ENCODE measurements around the gene RNF10.
"Not testable (repeated sequence)": the region's sequence is repeated elsewhere in the genome, so short reads cannot be mapped to it uniquely, and the experiment has no call there.

Gene RNF10

DNA sequence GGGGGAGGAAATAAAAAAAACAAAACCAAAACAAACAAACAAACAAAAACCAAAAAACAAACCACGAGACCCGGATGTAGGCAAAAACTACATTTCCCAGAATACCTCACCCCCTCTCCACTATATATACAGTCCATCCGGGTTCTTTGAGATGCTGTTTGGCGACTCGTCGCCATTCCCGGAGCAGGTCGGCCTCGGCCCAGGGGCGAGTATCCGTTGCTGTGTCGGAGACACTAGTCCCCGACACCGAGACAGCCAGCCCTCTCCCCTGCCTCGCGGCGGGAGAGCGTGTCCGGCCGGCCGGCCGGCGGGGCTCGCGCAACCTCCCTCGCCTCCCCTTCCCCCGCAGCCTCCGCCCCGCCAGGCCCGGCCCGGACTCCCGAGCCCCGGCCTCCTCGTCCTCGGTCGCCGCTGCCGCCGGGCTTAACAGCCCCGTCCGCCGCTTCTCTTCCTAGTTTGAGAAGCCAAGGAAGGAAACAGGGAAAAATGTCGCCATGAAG is at the start of gene RNF10:
RNF10 (plus strand) TSS at position 154 of the 500 bp plus-strand sequence. CDS start 456 bp downstream, outside the sequence.
- no peaks in the 10 kb centered on the region for H3K36me3 Mint-ChIP-seq
- peak; percentile 79 for ATAC-seq (ENCODE audit: low read depth)
- H3K4me1 Mint-ChIP-seq, result peaks cover 34% of the 10 kb centered on the region
- peak; percentile 76 to 81 for DNase-seq (ENCODE audit: low spot score in 2 of 2)
- H3K4me3 Mint-ChIP-seq, result peak within 1 kb of the TSS; percentile 97
- no peaks in the 10 kb centered on the region for H3K9me3 Mint-ChIP-seq
- H3K27me3 Mint-ChIP-seq, result no peaks in the 10 kb centered on the region
- peak within 1 kb of the TSS; percentile 92 for H3K27ac Mint-ChIP-seq

DNA sequence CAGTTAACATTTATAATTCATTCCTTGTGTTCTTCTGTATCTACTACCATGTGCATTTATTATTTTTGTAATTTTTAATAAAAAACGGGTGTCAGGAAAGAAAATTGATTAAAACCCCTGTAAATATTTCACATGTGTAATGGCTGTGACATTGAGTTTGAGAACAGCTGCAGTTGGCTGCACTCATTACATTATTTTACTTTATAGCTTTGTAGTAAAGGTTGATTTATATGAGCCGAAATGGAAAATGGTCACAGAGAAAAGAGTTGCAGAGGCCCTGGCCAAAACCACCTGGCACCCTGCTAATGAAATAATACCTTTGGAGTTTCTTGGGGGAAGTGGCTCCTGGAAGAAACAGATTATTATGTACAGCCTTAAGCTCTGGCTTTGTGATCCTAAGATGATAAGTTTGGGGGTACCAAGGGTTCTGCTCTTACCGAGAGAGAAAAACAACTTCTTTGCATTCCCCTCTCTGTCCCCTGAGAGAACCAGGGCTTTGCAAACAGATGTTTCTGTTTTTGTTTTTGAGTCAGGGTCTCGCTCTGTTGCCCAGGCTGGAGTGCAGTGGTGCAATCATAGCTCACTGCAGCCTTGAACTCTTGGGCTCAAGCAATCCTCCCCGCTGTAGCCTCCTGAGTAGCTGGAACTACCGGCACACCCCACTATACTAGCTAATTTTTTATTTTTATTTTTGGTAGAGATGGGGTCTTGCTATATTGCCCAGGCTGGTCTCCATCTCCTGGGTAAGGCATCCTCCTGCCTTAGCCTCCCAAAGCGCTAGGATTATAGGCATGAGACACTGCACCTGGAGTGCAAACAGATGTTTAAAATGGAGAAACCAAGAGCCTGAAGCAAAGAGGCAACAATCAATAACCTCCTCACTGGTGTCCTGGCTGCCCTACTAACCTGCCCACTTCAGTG is 47.9 kb upstream of the RNF10 start:
- Mint-ChIP-seq H3K27me3 (no peaks in the 10 kb centered on the region), H3K9me3 (no peaks in the 10 kb centered on the region), H3K27ac (no peak overlapping the region), H3K4me3 (no peak overlapping the region), H3K36me3 (peaks cover 1% of the 10 kb centered on the region), H3K4me1 (peaks cover 8% of the 10 kb centered on the region)
- ATAC-seq (ENCODE audit: low read depth), result no peak
- DNase-seq (ENCODE audit: low spot score in 2 of 2), result no peak

DNA sequence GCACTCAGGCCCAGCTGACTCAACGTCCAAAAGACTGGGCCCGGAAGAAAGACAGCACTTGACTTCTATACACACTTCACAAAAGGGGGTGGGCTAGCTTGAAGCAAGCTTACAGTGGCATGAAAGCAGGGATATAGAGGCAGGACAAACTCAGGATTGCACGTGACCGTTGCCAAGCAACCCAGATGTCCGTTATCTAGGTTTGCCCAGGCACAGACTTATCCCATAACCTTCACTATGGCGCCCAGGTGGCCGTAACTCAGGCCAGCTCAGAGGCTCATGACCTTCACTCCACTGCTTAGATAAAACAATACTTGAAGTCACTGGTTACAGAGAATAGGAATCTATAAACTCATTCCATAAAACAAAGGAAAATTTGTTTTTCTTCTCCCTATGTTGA is 46.6 kb upstream of the RNF10 start:
- DNase-seq (ENCODE audit: low spot score in 2 of 2); H3K27me3 Mint-ChIP-seq; H3K27ac Mint-ChIP-seq; H3K36me3 Mint-ChIP-seq; ATAC-seq (ENCODE audit: low read depth); H3K4me3 Mint-ChIP-seq; H3K4me1 Mint-ChIP-seq; H3K9me3 Mint-ChIP-seq: not testable (repeated sequence)

DNA sequence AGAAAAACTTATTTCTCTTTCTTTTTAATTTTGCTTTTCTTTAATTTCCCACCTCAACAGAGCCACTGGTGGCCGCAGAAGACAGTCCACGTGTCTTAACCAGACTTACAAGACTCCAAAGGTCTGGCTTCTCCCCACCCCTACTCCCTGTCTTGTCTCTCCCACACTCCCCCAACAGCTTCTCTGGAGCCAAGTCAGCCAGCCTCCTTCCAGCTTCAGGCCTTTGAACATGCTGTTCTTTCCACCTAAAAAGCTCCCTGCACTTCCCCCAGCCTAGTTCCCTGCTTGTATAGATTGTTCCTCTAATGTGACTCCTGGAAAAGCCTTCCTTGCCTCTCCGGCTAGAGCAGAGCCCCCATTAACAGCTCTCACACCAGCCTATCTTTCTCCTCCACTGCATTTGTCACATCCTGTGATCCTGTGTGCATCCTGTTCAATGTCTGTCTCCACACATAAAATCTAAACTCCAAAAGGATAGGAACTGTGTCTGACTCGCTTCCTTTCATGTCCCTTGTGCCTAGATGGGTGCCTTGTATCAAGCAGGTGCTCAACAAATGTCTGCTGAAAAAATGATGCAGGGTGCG is 46.0 kb upstream of the RNF10 start:
- H3K4me1 Mint-ChIP-seq, result peaks cover 8% of the 10 kb centered on the region
- H3K36me3 Mint-ChIP-seq, result peaks cover 1% of the 10 kb centered on the region
- H3K9me3 Mint-ChIP-seq, result no peaks in the 10 kb centered on the region
- H3K4me3 Mint-ChIP-seq, result no peak overlapping the region
- DNase-seq (ENCODE audit: low spot score in 2 of 2) (no peak), ATAC-seq (ENCODE audit: low read depth) (no peak)
- no peaks in the 10 kb centered on the region for H3K27me3 Mint-ChIP-seq
- H3K27ac Mint-ChIP-seq, result no peak overlapping the region

DNA sequence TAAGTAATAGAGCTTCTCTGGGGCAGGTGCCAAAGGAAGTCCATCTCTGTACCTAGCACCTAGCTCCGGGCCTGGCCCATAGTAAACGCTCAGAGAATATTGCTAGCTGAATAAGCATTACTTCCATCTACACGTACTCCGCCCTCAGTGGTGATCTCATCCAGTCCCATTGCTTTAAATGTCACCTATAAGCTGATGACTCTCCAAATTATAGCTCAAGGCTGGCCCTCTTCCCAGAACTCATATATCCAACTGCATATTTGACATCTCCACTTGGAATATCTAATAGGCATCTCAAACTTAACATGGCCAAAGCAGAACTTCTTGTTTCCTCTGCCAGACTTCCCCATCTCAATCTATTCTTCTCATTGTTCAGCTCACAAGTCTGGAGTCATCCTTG is 45.1 kb upstream of the RNF10 start:
- Mint-ChIP-seq H3K27me3 (no peaks in the 10 kb centered on the region), H3K36me3 (peaks cover 1% of the 10 kb centered on the region), H3K4me1 (peaks cover 6% of the 10 kb centered on the region), H3K27ac (no peak overlapping the region), H3K9me3 (no peaks in the 10 kb centered on the region), H3K4me3 (no peak overlapping the region)
- no peak for DNase-seq (ENCODE audit: low spot score in 2 of 2)
- no peak for ATAC-seq (ENCODE audit: low read depth)

DNA sequence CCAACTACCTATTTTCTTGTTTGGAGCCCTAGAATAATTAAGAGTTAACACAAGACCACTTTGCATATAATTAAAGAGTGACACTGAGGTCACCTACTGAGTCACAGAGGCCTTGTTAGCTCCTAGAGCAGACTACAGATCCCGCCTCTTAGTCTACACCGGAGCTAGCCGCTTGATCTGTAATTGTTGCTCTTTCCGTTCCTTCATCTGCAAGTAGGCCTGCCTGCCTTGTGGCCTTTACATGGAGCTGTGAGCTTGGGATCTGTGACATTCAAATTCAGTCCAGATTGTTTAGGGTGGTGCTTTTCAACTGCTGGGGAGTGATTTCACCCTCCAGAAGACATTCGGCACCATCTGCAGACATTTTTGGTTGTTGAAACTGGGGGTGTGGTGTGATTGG is 43.8 kb upstream of the RNF10 start:
- DNase-seq (ENCODE audit: low spot score in 2 of 2), result no peak
- H3K27me3 Mint-ChIP-seq, result no peaks in the 10 kb centered on the region
- no peaks in the 10 kb centered on the region for H3K9me3 Mint-ChIP-seq
- H3K36me3 Mint-ChIP-seq, result peaks cover 1% of the 10 kb centered on the region
- peaks cover 10% of the 10 kb centered on the region for H3K4me1 Mint-ChIP-seq
- no peak overlapping the region for H3K4me3 Mint-ChIP-seq
- no peak overlapping the region for H3K27ac Mint-ChIP-seq
- ATAC-seq (ENCODE audit: low read depth), result no peak

- Mint-ChIP-seq H3K4me3 (no peak overlapping the region), H3K36me3 (peaks cover 1% of the 10 kb centered on the region), H3K27ac (no peak overlapping the region), H3K4me1 (peaks cover 11% of the 10 kb centered on the region), H3K27me3 (no peaks in the 10 kb centered on the region), H3K9me3 (no peaks in the 10 kb centered on the region)
- ATAC-seq (ENCODE audit: low read depth) (no peak), DNase-seq (ENCODE audit: low spot score in 2 of 2) (no peak)
Observed at GRCh38 chr12:120490833-120491512, 43.2 kb upstream of the RNF10 start.

GRCh38 chr12:120495186-120495730 is 38.9 kb upstream of the RNF10 start:
- Mint-ChIP-seq H3K4me3 (peak overlapping the region; percentile 93), H3K9me3 (no peaks in the 10 kb centered on the region), H3K27ac (peak overlapping the region; percentile 88), H3K36me3 (peaks cover 6% of the 10 kb centered on the region), H3K4me1 (peaks cover 21% of the 10 kb centered on the region), H3K27me3 (no peaks in the 10 kb centered on the region)
- ATAC-seq (ENCODE audit: low read depth) (peak; percentile 2), DNase-seq (ENCODE audit: low spot score in 2 of 2) (peak in 1 of 2 donors; percentile 12)

DNA sequence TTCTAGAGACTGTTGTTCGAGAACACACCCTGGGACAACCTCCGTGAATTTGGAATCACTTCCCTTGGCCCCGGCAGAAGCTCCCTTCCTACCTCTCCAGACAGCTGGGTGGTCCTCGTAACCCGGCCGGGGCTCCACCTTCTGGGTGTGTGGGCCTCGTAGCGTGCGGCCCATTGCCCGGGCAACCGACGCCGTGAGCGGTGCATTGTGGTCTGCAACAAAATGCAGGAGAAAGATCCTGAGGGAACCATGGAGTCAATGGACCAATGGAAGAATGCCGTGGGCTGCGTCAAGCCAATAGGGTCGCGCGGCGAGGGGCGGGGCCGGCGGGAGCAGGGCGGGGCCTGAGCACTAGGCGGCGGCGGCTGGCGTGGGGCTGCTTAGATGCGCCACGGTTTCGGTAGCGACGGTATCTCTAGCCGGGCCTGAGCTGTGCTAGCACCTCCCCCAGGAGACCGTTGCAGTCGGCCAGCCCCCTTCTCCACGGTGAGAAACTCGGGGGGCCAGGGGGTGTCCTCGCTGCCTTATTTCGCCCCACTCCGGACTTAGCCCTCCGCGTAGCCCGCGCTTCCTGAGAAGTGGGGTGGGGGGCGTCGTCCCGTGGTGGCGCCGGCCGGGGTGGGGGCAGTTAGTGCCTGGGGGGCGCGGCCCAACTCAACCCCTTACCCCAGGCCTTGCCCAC is 38.3 kb upstream of the RNF10 start, which contains the start of gene DYNLL1:
DYNLL1 (plus strand) TSS at position 383 of the 682 bp plus-strand sequence. CDS start 309 bp downstream, outside the sequence.
- H3K9me3 Mint-ChIP-seq, result no peaks in the 10 kb centered on the region
- H3K27me3 Mint-ChIP-seq, result no peaks in the 10 kb centered on the region
- H3K4me1 Mint-ChIP-seq, result peaks cover 21% of the 10 kb centered on the region
- H3K4me3 Mint-ChIP-seq, result peak within 1 kb of the TSS; percentile 93
- H3K36me3 Mint-ChIP-seq, result peaks cover 4% of the 10 kb centered on the region
- peak; percentile 99 to 100 for DNase-seq (ENCODE audit: low spot score in 2 of 2)
- H3K27ac Mint-ChIP-seq, result peak within 1 kb of the TSS; percentile 88
- ATAC-seq (ENCODE audit: low read depth), result peak; percentile 91

- Mint-ChIP-seq H3K9me3 (no peaks in the 10 kb centered on the region), H3K27ac (peak overlapping the region; percentile 88), H3K36me3 (peaks cover 4% of the 10 kb centered on the region), H3K27me3 (no peaks in the 10 kb centered on the region), H3K4me3 (peak overlapping the region; percentile 93), H3K4me1 (peaks cover 21% of the 10 kb centered on the region)
- ATAC-seq (ENCODE audit: low read depth) (peak; percentile 26), DNase-seq (ENCODE audit: low spot score in 2 of 2) (peak in 1 of 2 donors; percentile 44)
Observed at GRCh38 chr12:120496413-120497340, 37.5 kb upstream of the RNF10 start.

DNA sequence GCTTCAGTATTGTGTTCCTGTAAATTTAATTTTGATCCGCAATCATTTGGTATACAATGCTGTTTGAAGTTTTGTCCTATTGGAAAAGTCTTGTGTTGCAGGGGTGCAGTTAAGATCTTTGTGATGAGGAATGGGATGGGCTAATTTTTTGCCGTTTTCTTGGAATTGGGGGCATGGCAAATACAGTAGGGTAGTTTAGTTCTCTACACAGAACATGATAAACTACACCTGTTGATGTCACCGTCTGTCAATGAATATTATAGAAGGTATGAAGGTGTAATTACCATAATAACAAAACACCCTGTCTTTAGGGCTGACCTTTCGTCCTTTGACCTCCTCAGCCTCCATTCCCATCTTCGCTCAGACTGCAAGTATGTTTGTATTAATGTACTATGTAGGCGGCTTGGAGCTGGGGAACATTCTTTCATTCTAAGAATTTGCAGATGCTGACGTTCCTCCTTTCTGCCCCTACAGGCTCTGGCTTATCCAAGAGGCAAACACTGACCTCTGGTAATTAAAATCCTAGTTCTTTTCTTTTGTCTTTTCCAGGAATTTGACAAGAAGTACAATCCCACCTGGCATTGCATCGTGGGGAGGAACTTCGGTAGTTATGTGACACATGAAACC is 36.5 kb upstream of the RNF10 start:
- Mint-ChIP-seq H3K4me3 (peak overlapping the region; percentile 93), H3K4me1 (peaks cover 21% of the 10 kb centered on the region), H3K27me3 (no peaks in the 10 kb centered on the region), H3K36me3 (peaks cover 6% of the 10 kb centered on the region), H3K27ac (peak overlapping the region; percentile 88), H3K9me3 (no peaks in the 10 kb centered on the region)
- no peak for DNase-seq (ENCODE audit: low spot score in 2 of 2)
- ATAC-seq (ENCODE audit: low read depth), result no peak

GRCh38 chr12:120498870-120499515 is 35.2 kb upstream of the RNF10 start:
- H3K27ac Mint-ChIP-seq, result no peak overlapping the region
- H3K27me3 Mint-ChIP-seq, result no peaks in the 10 kb centered on the region
- no peak overlapping the region for H3K4me3 Mint-ChIP-seq

More at GRCh38 chr12:120498870-120499515, 35.2 kb upstream of the RNF10 start:
- no peaks in the 10 kb centered on the region for H3K9me3 Mint-ChIP-seq
- peaks cover 15% of the 10 kb centered on the region for H3K36me3 Mint-ChIP-seq
- ATAC-seq (ENCODE audit: low read depth), result no peak
- no peak for DNase-seq (ENCODE audit: low spot score in 2 of 2)
- H3K4me1 Mint-ChIP-seq, result peaks cover 21% of the 10 kb centered on the region

Data from memory B cell (primary cell).